ENCODE results near the gene XAB2.
"Not testable (repeated sequence)": the region's sequence is repeated elsewhere in the genome, so short reads cannot be mapped to it uniquely, and the experiment has no call there.

The XAB2 gene

GRCh38 chr19:7611541-7612279 is 17.6 kb downstream of the XAB2 start:
- no peak for DNase-seq

- DNase-seq: no peak
Measured at GRCh38 chr19:7610491-7611240, 18.7 kb downstream of the XAB2 start.

- DNase-seq: no peak
Measured at GRCh38 chr19:7607874-7608560, 21.3 kb downstream of the XAB2 start.

- DNase-seq: no peak
Measured at GRCh38 chr19:7607212-7607873, 22.0 kb downstream of the XAB2 start.

GRCh38 chr19:7606289-7606688 is 23.1 kb downstream of the XAB2 start:
- no peak for DNase-seq

GRCh38 chr19:7605490-7606222 is 23.7 kb downstream of the XAB2 start:
- DNase-seq: no peak

GRCh38 chr19:7603919-7604318 is 25.4 kb downstream of the XAB2 start:
- DNase-seq: no peak

GRCh38 chr19:7602935-7603497 is 26.3 kb downstream of the XAB2 start:
- DNase-seq: no peak

- no peak for DNase-seq
Measured at GRCh38 chr19:7602240-7602934, 27.0 kb downstream of the XAB2 start.

GRCh38 chr19:7600721-7601120 is 28.6 kb downstream of the XAB2 start:
- DNase-seq: no peak

GRCh38 chr19:7598180-7598579 is 31.2 kb downstream of the XAB2 start:
- DNase-seq: no peak

- no peak for DNase-seq
Measured at GRCh38 chr19:7597689-7598088, 31.7 kb downstream of the XAB2 start.

- DNase-seq: no peak
Measured at GRCh38 chr19:7596211-7596937, 33.0 kb downstream of the XAB2 start.

GRCh38 chr19:7595466-7596133 is 33.7 kb downstream of the XAB2 start, which contains the start of gene CAMSAP3:
TSS of gene CAMSAP3 (plus strand) at chr19:7595863. CDS start at chr19:7596003, 140 bp downstream.
- DNase-seq: peak; percentile 64

GRCh38 chr19:7590256-7590655 is 39.1 kb downstream of the XAB2 start:
- no peak for DNase-seq

GRCh38 chr19:7589822-7590221 is 39.5 kb downstream of the XAB2 start:
- no peak for DNase-seq

- no peak for DNase-seq
Measured at GRCh38 chr19:7582446-7582845, 46.9 kb downstream of the XAB2 start.

GRCh38 chr19:7579182-7579581 is 50.2 kb downstream of the XAB2 start:
- no peak for DNase-seq

- DNase-seq: no peak
Measured at GRCh38 chr19:7578127-7578526, 51.2 kb downstream of the XAB2 start.

GRCh38 chr19:7577422-7577821 is 51.9 kb downstream of the XAB2 start:
- not testable (repeated sequence) for DNase-seq
